Sigmoid colon (tissue), 7 donors: Measurements from ENCODE around the gene CDKN2B. TPM values are rescaled to one million over a fixed set of nuclear protein-coding genes. Genes with fewer than 3 reads are reported as not detected.

ENCODE experiments used
- DNase-seq: peaks from one replicate; pipeline ENCODE4 v3.0.0-alpha.2; 2019
- H3K27ac ChIP-seq, 4 donors: fragments of 200-600 bp; sonication (generic); one replicate each; pipeline ENCODE4 v1.5.1; 2016 to 2019; ENCODE audit warnings: mild to moderate bottlenecking in 1 of 4
- H3K27me3 ChIP-seq, 3 donors: fragments of 200-600 bp; sonication (generic); one replicate each; pipeline ENCODE4 v1.5.1; 2019; ENCODE audit warnings: mild to moderate bottlenecking in 1 of 3
- H3K36me3 ChIP-seq, 4 donors: fragments of 200-600 bp; sonication (generic); one replicate each; pipeline ENCODE4 v1.5.1; 2016 to 2019
- H3K4me1 ChIP-seq, 4 donors: fragments of 200-600 bp; sonication (generic); one replicate each; pipeline ENCODE4 v1.5.1; 2017 to 2019
- H3K4me3 ChIP-seq, 4 donors: fragments of 200-600 bp; sonication (generic); one replicate each; pipeline ENCODE4 v1.5.1; 2017 to 2019; ENCODE audit warnings: mild to moderate bottlenecking in 2 of 4, moderate library complexity in 1 of 4
- H3K9me3 ChIP-seq, 4 donors: fragments of 200-600 bp in 3 of 4; sonication (generic) in 3 of 4; one replicate each; pipeline versions ENCODE4 v1.5.1 to v1.6.1; 2013 to 2019
- EP300 ChIP-seq, 4 donors: sonication (generic); formaldehyde crosslinking; IDR thresholded peaks; one replicate each; pipeline ENCODE4 v1.6.1; 2017; ENCODE audit warnings: antibody characterized with exemption in 4 of 4
- POLR2A ChIP-seq, 2 donors: fragments of 450-650 bp; IDR thresholded peaks; one replicate each; pipeline ENCODE4 v1.6.1; 2016; ENCODE audit warnings: antibody characterized with exemption in 2 of 2, mild to moderate bottlenecking in 2 of 2, moderate library complexity in 2 of 2
- POLR2AphosphoS5 ChIP-seq, 4 donors: sonication (generic); formaldehyde crosslinking; IDR thresholded peaks; one replicate each; pipeline ENCODE4 v1.6.1; 2017; ENCODE audit warnings: antibody characterized with exemption in 4 of 4
- WGBS, 2 donors: extraction: QIAGEN DNeasy Blood & Tissue Kit; methylation state at CpG; one replicate each; pipeline ENCODE4 v1.1.7; 2013; 5-methylcytosine and 5-hydroxymethylcytosine counted together
- intact Hi-C: fragments of 100-400 bp; cut with DNase I; formaldehyde crosslinking; loops from one replicate; pipeline ENCODE4 v1.15.1; 2023
- polyA plus RNA-seq, 3 donors: library from polyadenylated mRNA; stranded (reverse); fragments of 200-250 nt; gene quantifications; one replicate each; pipeline ENCODE4 v1.2.3, GENCODE V29; 2013
- total RNA-seq, 4 donors: library from RNA; depleted of rRNA; stranded (reverse); fragments of >200 nt; gene quantifications; one replicate each; pipeline ENCODE4 v1.1.0, GENCODE V29; 2016
- TF ChIP-seq, protein P1 (sequence below), 4 experiments: fragments of 450-650 bp in 3 of 4; fragments of 200-600 bp in 1 of 4; IDR thresholded peaks; one replicate each; pipeline ENCODE4 v1.5.1; 2016 to 2019; ENCODE audit warnings: antibody characterized with exemption in 4 of 4, mild to moderate bottlenecking in 3 of 4, moderate library complexity in 2 of 4
- donor health status: healthy with polysubstance abuse.
- donor health status: Bipolar disorder and iron deficiency.
- donor health status: healthy.

Gene CDKN2B
- total and polyA plus RNA-seq, 7 donors, result 3.0 to 124 (median 6.1) TPM

- no peak overlapping the region for H3K27ac ChIP-seq
- H3K4me1 ChIP-seq, result peaks cover 0 to 25% (median 10%) of the 10 kb centered on the region in 4 donors
- intact Hi-C loops, result no loop called here
- WGBS, 2 donors, result 70 to 90% methylated on average over 5 of the region's 5 CpGs
- H3K27me3 ChIP-seq, result peaks cover 0 to 41% (median 12%) of the 10 kb centered on the region in 3 donors
- H3K36me3 ChIP-seq, result no peaks in the 10 kb centered on the region
- H3K4me3 ChIP-seq, result no peak overlapping the region
- TF ChIP-seq EP300 (IDR thresholded peaks at IDR 0.05), result no peak
- TF ChIP-seq POLR2A (IDR thresholded peaks at IDR 0.05), result no peak
- TF ChIP-seq, protein P1, sequence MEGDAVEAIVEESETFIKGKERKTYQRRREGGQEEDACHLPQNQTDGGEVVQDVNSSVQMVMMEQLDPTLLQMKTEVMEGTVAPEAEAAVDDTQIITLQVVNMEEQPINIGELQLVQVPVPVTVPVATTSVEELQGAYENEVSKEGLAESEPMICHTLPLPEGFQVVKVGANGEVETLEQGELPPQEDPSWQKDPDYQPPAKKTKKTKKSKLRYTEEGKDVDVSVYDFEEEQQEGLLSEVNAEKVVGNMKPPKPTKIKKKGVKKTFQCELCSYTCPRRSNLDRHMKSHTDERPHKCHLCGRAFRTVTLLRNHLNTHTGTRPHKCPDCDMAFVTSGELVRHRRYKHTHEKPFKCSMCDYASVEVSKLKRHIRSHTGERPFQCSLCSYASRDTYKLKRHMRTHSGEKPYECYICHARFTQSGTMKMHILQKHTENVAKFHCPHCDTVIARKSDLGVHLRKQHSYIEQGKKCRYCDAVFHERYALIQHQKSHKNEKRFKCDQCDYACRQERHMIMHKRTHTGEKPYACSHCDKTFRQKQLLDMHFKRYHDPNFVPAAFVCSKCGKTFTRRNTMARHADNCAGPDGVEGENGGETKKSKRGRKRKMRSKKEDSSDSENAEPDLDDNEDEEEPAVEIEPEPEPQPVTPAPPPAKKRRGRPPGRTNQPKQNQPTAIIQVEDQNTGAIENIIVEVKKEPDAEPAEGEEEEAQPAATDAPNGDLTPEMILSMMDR (IDR thresholded peaks at IDR 0.05), result no peak
- TF ChIP-seq POLR2AphosphoS5 (IDR thresholded peaks at IDR 0.05), result no peak
- DNase-seq, result no peak
- no peaks in the 10 kb centered on the region for H3K9me3 ChIP-seq
Measured at GRCh38 chr9:21996858-21997257, 12.2 kb downstream of the CDKN2B start.

DNA sequence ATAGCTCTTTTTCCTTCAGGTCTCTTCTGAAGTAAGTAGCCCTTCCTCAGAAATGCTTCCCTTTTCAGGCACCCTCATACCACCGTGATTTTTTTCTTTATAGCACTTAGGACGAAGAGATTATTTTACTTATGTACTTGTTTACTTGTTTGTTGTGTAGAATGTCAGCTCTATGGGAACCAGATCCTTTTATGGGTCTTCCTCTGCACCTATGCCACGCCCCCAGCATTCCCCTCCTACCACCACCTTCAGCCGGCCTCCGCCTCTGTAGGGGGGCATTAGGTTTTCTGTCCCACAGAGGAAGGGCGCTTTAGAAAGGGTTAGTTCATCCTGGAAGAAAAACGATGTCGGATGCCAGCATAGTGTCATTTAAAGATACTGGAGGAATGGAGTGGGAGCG is 12.7 kb downstream of the CDKN2B start:
- no peak for TF ChIP-seq EP300 (IDR thresholded peaks at IDR 0.05)
- TF ChIP-seq POLR2AphosphoS5 (IDR thresholded peaks at IDR 0.05), result no peak
- TF ChIP-seq POLR2A (IDR thresholded peaks at IDR 0.05), result no peak
- Histone ChIP-seq H3K36me3 (no peaks in the 10 kb centered on the region), H3K9me3 (no peaks in the 10 kb centered on the region), H3K4me1 (peaks cover 0 to 25% (median 10%) of the 10 kb centered on the region in 4 donors), H3K4me3 (no peak overlapping the region), H3K27ac (no peak overlapping the region), H3K27me3 (peaks cover 3 to 46% (median 16%) of the 10 kb centered on the region in 3 donors)
- DNase-seq, result no peak
- intact Hi-C loops, result no loop called here
- WGBS, 2 donors, result 54 to 85% methylated on average over 9 of the region's 9 CpGs

- Histone ChIP-seq H3K4me3 (peak overlapping the region; percentile 57 to 92 (median 72)), H3K9me3 (no peaks in the 10 kb centered on the region), H3K36me3 (no peaks in the 10 kb centered on the region), H3K27me3 (peaks cover 9 to 52% (median 22%) of the 10 kb centered on the region in 3 donors), H3K27ac (peak overlapping the region; percentile 70 to 85 (median 76)), H3K4me1 (peaks cover 0 to 25% (median 10%) of the 10 kb centered on the region in 4 donors)
- WGBS, 2 donors, result 14 to 23% methylated on average over 54 of the region's 54 CpGs
- DNase-seq, result no peak
- intact Hi-C loops, result no loop called here
- TF ChIP-seq POLR2A (IDR thresholded peaks at IDR 0.05), result no peak
- TF ChIP-seq EP300 (IDR thresholded peaks at IDR 0.05), result no peak
- TF ChIP-seq, protein P1 (IDR thresholded peaks at IDR 0.05), result no peak
- no peak for TF ChIP-seq POLR2AphosphoS5 (IDR thresholded peaks at IDR 0.05)
Measured at GRCh38 chr9:21995666-21996398, 13.3 kb downstream of the CDKN2B start.

- Histone ChIP-seq H3K27ac (peak overlapping the region; percentile 70 to 85 (median 76)), H3K36me3 (no peaks in the 10 kb centered on the region), H3K9me3 (no peaks in the 10 kb centered on the region), H3K4me1 (peaks cover 0 to 25% (median 10%) of the 10 kb centered on the region in 4 donors), H3K4me3 (peak overlapping the region; percentile 57 to 92 (median 72)), H3K27me3 (peaks cover 14 to 59% (median 23%) of the 10 kb centered on the region in 3 donors)
- DNase-seq, result peak; percentile 85
- TF ChIP-seq POLR2A (IDR thresholded peaks at IDR 0.05), result no peak
- TF ChIP-seq POLR2AphosphoS5 (IDR thresholded peaks at IDR 0.05), result no peak
- TF ChIP-seq, protein P1 (IDR thresholded peaks at IDR 0.05), result no peak
- no peak for TF ChIP-seq EP300 (IDR thresholded peaks at IDR 0.05)
- intact Hi-C loops, result no loop called here
- 0 to 1% methylated on average over 56 of the region's 56 CpGs for WGBS, 2 donors
Measured at GRCh38 chr9:21995006-21995665, 14.0 kb downstream of the CDKN2B start.

GRCh38 chr9:21994556-21995005 is 14.5 kb downstream of the CDKN2B start, which contains the start of gene CDKN2B-AS1:
TSS of gene CDKN2B-AS1 (plus strand) at chr9:21994791.
- DNase-seq, result no peak
- TF ChIP-seq, protein P1 (IDR thresholded peaks at IDR 0.05), result no peak
- no peak for TF ChIP-seq EP300 (IDR thresholded peaks at IDR 0.05)
- no peak for TF ChIP-seq POLR2A (IDR thresholded peaks at IDR 0.05)
- TF ChIP-seq POLR2AphosphoS5 (IDR thresholded peaks at IDR 0.05), result no peak
- H3K36me3 ChIP-seq, result no peaks in the 10 kb centered on the region
- intact Hi-C loops, result no loop called here
- peak within 1 kb of the TSS; percentile 70 to 85 (median 76) for H3K27ac ChIP-seq
- WGBS, 2 donors, result 0 to 1% methylated on average over 43 of the region's 43 CpGs
- peaks cover 0 to 25% (median 10%) of the 10 kb centered on the region in 4 donors for H3K4me1 ChIP-seq
- H3K9me3 ChIP-seq, result no peaks in the 10 kb centered on the region
- H3K4me3 ChIP-seq, result peak within 1 kb of the TSS; percentile 57 to 92 (median 72)
- peaks cover 20 to 64% (median 28%) of the 10 kb centered on the region in 3 donors for H3K27me3 ChIP-seq
